ENCODE data around the gene GIMAP6. TPM values are rescaled to one million over a fixed set of nuclear protein-coding genes. Genes with fewer than 3 reads are reported as not detected.
"Not testable (repeated sequence)": the region's sequence is repeated elsewhere in the genome, so short reads cannot be mapped to it uniquely, and the experiment has no call there.

GIMAP6 gene
- not detected in 2 replicates for total RNA-seq (2014; rRNA removed; shearing (Covaris generic))

GRCh38 chr7:150631866-150632864 is at the start of gene GIMAP6:
TSS of gene GIMAP6 (minus strand) at chr7:150632385. CDS start at chr7:150630142, 2,243 bp downstream.
- H3K36me3 ChIP-seq = no peaks in the 10 kb centered on the region
- no peak within 1 kb of the TSS for H3K4me3 ChIP-seq
- no peak for DNase-seq (ENCODE audit: low read depth in 1 of 2, low spot score in 2 of 2)
- no peaks in the 10 kb centered on the region; the same call in 1 of the 2 replicates for H3K9me3 ChIP-seq (replicated peaks)
- no peaks in the 10 kb centered on the region for H3K4me1 ChIP-seq (replicated peaks)
- no peak within 1 kb of the TSS for H3K27ac ChIP-seq
- H3K27me3 ChIP-seq (replicated peaks) = no peaks in the 10 kb centered on the region

- not testable (repeated sequence) for H3K4me3 ChIP-seq; H3K9me3 ChIP-seq (replicated peaks); H3K27ac ChIP-seq; H3K27me3 ChIP-seq (replicated peaks); H3K4me1 ChIP-seq (replicated peaks); DNase-seq (ENCODE audit: low read depth in 1 of 2, low spot score in 2 of 2); H3K36me3 ChIP-seq
Observed at GRCh38 chr7:150680364-150680763, 48.2 kb upstream of the GIMAP6 start.

GRCh38 chr7:150678601-150679000 is 46.4 kb upstream of the GIMAP6 start:
- DNase-seq (ENCODE audit: low read depth in 1 of 2, low spot score in 2 of 2); H3K9me3 ChIP-seq (replicated peaks); H3K27ac ChIP-seq; H3K27me3 ChIP-seq (replicated peaks); H3K36me3 ChIP-seq; H3K4me3 ChIP-seq; H3K4me1 ChIP-seq (replicated peaks): not testable (repeated sequence)

GRCh38 chr7:150676854-150677253 is 44.7 kb upstream of the GIMAP6 start:
- H3K27ac ChIP-seq; H3K4me1 ChIP-seq (replicated peaks); H3K9me3 ChIP-seq (replicated peaks); H3K36me3 ChIP-seq; DNase-seq (ENCODE audit: low read depth in 1 of 2, low spot score in 2 of 2); H3K27me3 ChIP-seq (replicated peaks); H3K4me3 ChIP-seq: not testable (repeated sequence)

- not testable (repeated sequence) for DNase-seq (ENCODE audit: low read depth in 1 of 2, low spot score in 2 of 2); H3K4me3 ChIP-seq; H3K27me3 ChIP-seq (replicated peaks); H3K9me3 ChIP-seq (replicated peaks); H3K36me3 ChIP-seq; H3K27ac ChIP-seq; H3K4me1 ChIP-seq (replicated peaks)
Observed at GRCh38 chr7:150676276-150676675, 44.1 kb upstream of the GIMAP6 start.

GRCh38 chr7:150675714-150676113 is 43.5 kb upstream of the GIMAP6 start:
- H3K27me3 ChIP-seq (replicated peaks) = no peaks in the 10 kb centered on the region
- H3K4me3 ChIP-seq = no peak overlapping the region
- no peaks in the 10 kb centered on the region for H3K4me1 ChIP-seq (replicated peaks)
- no peaks in the 10 kb centered on the region for H3K36me3 ChIP-seq
- no peaks in the 10 kb centered on the region for H3K9me3 ChIP-seq (replicated peaks)
- DNase-seq (ENCODE audit: low read depth in 1 of 2, low spot score in 2 of 2) = no peak
- H3K27ac ChIP-seq = no peak overlapping the region

- not testable (repeated sequence) for H3K4me3 ChIP-seq; H3K4me1 ChIP-seq (replicated peaks); H3K36me3 ChIP-seq; H3K9me3 ChIP-seq (replicated peaks); H3K27me3 ChIP-seq (replicated peaks); DNase-seq (ENCODE audit: low read depth in 1 of 2, low spot score in 2 of 2); H3K27ac ChIP-seq
Observed at GRCh38 chr7:150671798-150672585, 39.8 kb upstream of the GIMAP6 start.

- Histone ChIP-seq H3K4me1 (replicated peaks) (no peaks in the 10 kb centered on the region), H3K4me3 (no peak overlapping the region), H3K27me3 (replicated peaks) (no peaks in the 10 kb centered on the region), H3K27ac (no peak overlapping the region), H3K9me3 (replicated peaks) (no peaks in the 10 kb centered on the region), H3K36me3 (no peaks in the 10 kb centered on the region)
- no peak for DNase-seq (ENCODE audit: low read depth in 1 of 2, low spot score in 2 of 2)
Observed at GRCh38 chr7:150668977-150669376, 36.8 kb upstream of the GIMAP6 start.

GRCh38 chr7:150668472-150668911 is 36.3 kb upstream of the GIMAP6 start:
- no peaks in the 10 kb centered on the region for H3K9me3 ChIP-seq (replicated peaks)
- no peak for DNase-seq (ENCODE audit: low read depth in 1 of 2, low spot score in 2 of 2)

GRCh38 chr7:150666412-150666811 is 34.2 kb upstream of the GIMAP6 start:
- H3K4me1 ChIP-seq (replicated peaks) = no peaks in the 10 kb centered on the region
- no peaks in the 10 kb centered on the region for H3K9me3 ChIP-seq (replicated peaks)

More at GRCh38 chr7:150668472-150668911, 36.3 kb upstream of the GIMAP6 start:
- no peaks in the 10 kb centered on the region for H3K36me3 ChIP-seq
- H3K4me3 ChIP-seq = no peak overlapping the region
- no peaks in the 10 kb centered on the region for H3K27me3 ChIP-seq (replicated peaks)
- H3K4me1 ChIP-seq (replicated peaks) = no peaks in the 10 kb centered on the region
- H3K27ac ChIP-seq = no peak overlapping the region

GRCh38 chr7:150665896-150666295 is 33.7 kb upstream of the GIMAP6 start:
- no peak overlapping the region for H3K27ac ChIP-seq
- no peak for DNase-seq (ENCODE audit: low read depth in 1 of 2, low spot score in 2 of 2)
- H3K27me3 ChIP-seq (replicated peaks) = no peaks in the 10 kb centered on the region
- H3K36me3 ChIP-seq = no peaks in the 10 kb centered on the region
- no peaks in the 10 kb centered on the region for H3K4me1 ChIP-seq (replicated peaks)
- H3K4me3 ChIP-seq = no peak overlapping the region
- H3K9me3 ChIP-seq (replicated peaks) = no peaks in the 10 kb centered on the region

More at GRCh38 chr7:150666412-150666811, 34.2 kb upstream of the GIMAP6 start:
- no peak overlapping the region for H3K27ac ChIP-seq
- no peak for DNase-seq (ENCODE audit: low read depth in 1 of 2, low spot score in 2 of 2)
- H3K36me3 ChIP-seq = no peaks in the 10 kb centered on the region
- H3K27me3 ChIP-seq (replicated peaks) = no peaks in the 10 kb centered on the region
- H3K4me3 ChIP-seq = no peak overlapping the region

- H3K27me3 ChIP-seq (replicated peaks) = no peaks in the 10 kb centered on the region
- H3K27ac ChIP-seq = no peak overlapping the region
- no peaks in the 10 kb centered on the region for H3K4me1 ChIP-seq (replicated peaks)
- no peak for DNase-seq (ENCODE audit: low read depth in 1 of 2, low spot score in 2 of 2)
- H3K9me3 ChIP-seq (replicated peaks) = no peaks in the 10 kb centered on the region
- no peak overlapping the region for H3K4me3 ChIP-seq
- H3K36me3 ChIP-seq = no peaks in the 10 kb centered on the region
Observed at GRCh38 chr7:150665089-150665748, 33.0 kb upstream of the GIMAP6 start.

- DNase-seq (ENCODE audit: low read depth in 1 of 2, low spot score in 2 of 2) = no peak
- no peaks in the 10 kb centered on the region for H3K4me1 ChIP-seq (replicated peaks)
Observed at GRCh38 chr7:150663802-150664494, 31.8 kb upstream of the GIMAP6 start.

More at GRCh38 chr7:150663802-150664494, 31.8 kb upstream of the GIMAP6 start:
- no peak overlapping the region for H3K27ac ChIP-seq
- no peaks in the 10 kb centered on the region for H3K9me3 ChIP-seq (replicated peaks)
- H3K4me3 ChIP-seq = no peak overlapping the region
- H3K27me3 ChIP-seq (replicated peaks) = no peaks in the 10 kb centered on the region
- H3K36me3 ChIP-seq = no peaks in the 10 kb centered on the region

Data from SJSA1 (cell line).